GM12875 (cell line): ENCODE data around the gene NHSL2.

Source experiments
- H3K4me3 ChIP-seq: one replicate; pipeline ENCODE4 v1.5.1; 2011; ENCODE audit warnings: low read depth, low read length, control low read depth
- CTCF ChIP-seq: IDR thresholded peaks from 2 replicates; pipeline ENCODE4 v1.5.1; 2011; ENCODE audit warnings: low read depth, mild to moderate bottlenecking, control low read depth, inconsistent platforms, low read length, moderate library complexity, borderline replicate concordance; ENCODE audit not compliant: insufficient read depth

NHSL2 gene

GRCh38 chrX:71941776-71942175 lies 31.1 kb downstream of the NHSL2 start:
- TF ChIP-seq CTCF, result no peak
- no peak overlapping the region for H3K4me3 ChIP-seq

DNA sequence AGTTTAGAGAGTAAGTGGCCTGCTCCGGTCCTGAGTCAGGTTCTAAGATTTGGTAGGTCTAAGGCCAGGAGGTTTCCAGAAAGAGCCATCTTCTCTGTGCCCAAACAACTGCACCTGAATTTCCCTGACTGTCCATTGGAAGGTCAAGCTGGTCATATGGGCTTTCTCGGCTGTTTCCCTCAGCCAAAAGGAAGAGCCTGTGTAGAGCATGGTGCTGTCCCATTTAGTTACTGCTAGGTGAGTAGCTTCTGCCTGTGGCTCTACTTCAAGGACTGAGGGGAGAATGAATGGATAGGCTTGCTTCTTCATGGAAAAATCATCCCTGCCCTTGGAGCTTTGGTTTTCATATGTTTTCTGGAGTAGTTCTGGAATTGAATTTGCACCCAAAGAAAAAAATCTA lies 33.7 kb downstream of the NHSL2 start:
- no peak overlapping the region for H3K4me3 ChIP-seq
- TF ChIP-seq CTCF, result no peak

- TF ChIP-seq CTCF, result no peak
- no peak overlapping the region for H3K4me3 ChIP-seq
Observed at GRCh38 chrX:71945237-71945805, 34.7 kb downstream of the NHSL2 start.

- no peak for TF ChIP-seq CTCF
- no peak overlapping the region for H3K4me3 ChIP-seq
Observed at GRCh38 chrX:71949363-71949762, 38.7 kb downstream of the NHSL2 start.

DNA sequence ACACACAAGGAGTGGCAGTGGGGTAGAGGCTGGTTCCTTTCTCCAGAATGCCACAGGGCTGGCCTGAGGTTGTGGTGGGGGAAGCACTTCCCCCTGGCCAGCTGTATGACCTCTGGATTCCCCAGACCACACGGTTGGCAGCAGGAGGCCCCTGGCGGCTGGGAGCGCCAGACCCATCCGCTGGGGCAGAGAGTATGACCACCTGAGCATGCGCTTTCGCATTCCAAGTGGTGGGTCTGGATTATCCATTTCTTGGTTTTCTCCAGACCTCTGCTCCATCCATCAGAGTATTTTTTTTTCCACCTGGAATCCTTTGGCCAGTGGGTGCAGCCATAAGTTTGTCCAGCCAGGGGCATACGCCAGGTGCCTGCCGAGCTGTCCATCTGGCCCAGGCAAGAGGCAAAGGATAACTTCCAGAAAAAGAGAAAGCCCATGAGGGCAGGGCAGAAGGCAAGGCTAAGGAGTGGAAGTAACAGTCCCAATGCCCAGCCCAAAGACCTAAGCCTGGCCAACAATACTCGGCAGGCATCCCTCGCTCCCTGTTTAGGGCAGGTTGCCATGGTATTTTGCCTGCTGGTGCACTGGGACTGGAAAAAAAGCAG lies 39.3 kb downstream of the NHSL2 start:
- no peak for TF ChIP-seq CTCF
- no peak overlapping the region for H3K4me3 ChIP-seq

GRCh38 chrX:71953391-71953790 lies 42.7 kb downstream of the NHSL2 start:
- TF ChIP-seq CTCF, result no peak
- no peak overlapping the region for H3K4me3 ChIP-seq

GRCh38 chrX:71953946-71954345 lies 43.3 kb downstream of the NHSL2 start:
- H3K4me3 ChIP-seq, result no peak overlapping the region
- TF ChIP-seq CTCF, result no peak
